H1 (cell line): Measurements from ENCODE around the gene LGALS3. TPM values are rescaled to one million over a fixed set of nuclear protein-coding genes. Genes with fewer than 3 reads are reported as not detected.

ENCODE experiments used
- EP300 ChIP-seq, 2 experiments: IDR thresholded peaks; 1 replicate in 1 of 2; 2 replicates in 1 of 2; pipeline ENCODE4 v1.6.1; 2011 to 2012; ENCODE audit warnings: low read depth in 2 of 2, low read length in 2 of 2, mild to moderate bottlenecking in 2 of 2, borderline replicate concordance in 1 of 2, inconsistent platforms in 1 of 2, moderate library complexity in 1 of 2
- PHF8 ChIP-seq: fragments of 200-600 bp; sonication (generic); conservative IDR thresholded peaks from 2 replicates; pipeline ENCODE4 v1.7.1; 2012; ENCODE audit warnings: low read depth, mild to moderate bottlenecking, inconsistent platforms, low read length, moderate library complexity
- RAD21 ChIP-seq, 2 experiments: IDR thresholded peaks in 1 of 2; conservative IDR thresholded peaks in 1 of 2; 2 replicates each; pipeline ENCODE4 v1.6.1; 2011; ENCODE audit warnings: low read depth in 2 of 2, low read length in 2 of 2, improper control_type of control experiment in 1 of 2, inconsistent platforms in 1 of 2, mild to moderate bottlenecking in 1 of 2, moderate library complexity in 1 of 2
- SAP30 ChIP-seq: fragments of 300-600 bp; sonication (generic); IDR thresholded peaks from 2 replicates; pipeline ENCODE4 v1.7.1; 2012; ENCODE audit warnings: low read length, moderate library complexity, mild to moderate bottlenecking, inconsistent platforms; ENCODE audit not compliant: insufficient read depth, insufficient replicate concordance
- TEAD4 ChIP-seq: IDR thresholded peaks from 2 replicates; pipeline ENCODE4 v1.6.1; 2012; ENCODE audit warnings: low read depth, low read length, inconsistent platforms, mixed read lengths
- polyA plus RNA-seq, 7 experiments: library from polyadenylated mRNA; depleted of rRNA in 3 of 7; stranded (reverse) in 5 of 7; unstranded in 2 of 7; fragments of >200 nt in 5 of 7; fragments of 200-250 nt in 2 of 7; gene quantifications; 1 replicate in 5 of 7; 2 replicates in 1 of 7; 4 replicates in 1 of 7; pipeline versions ENCODE4 v1.2.1 to v1.2.3, GENCODE V29; 2011 to 2013; ENCODE audit warnings: missing spikeins in 2 of 7, mixed read lengths in 2 of 7
- total RNA-seq: library from RNA; stranded (reverse); fragmentation: NEBNext Ultra II Directional; extraction: Animal tissue kit (Norgen Biotek cat#: 25700); gene quantifications from 2 replicates; pipeline ENCODE4 v1.2.1, GENCODE V29; 2021

LGALS3 gene
- total and polyA plus RNA-seq, 2 of the 8 experiments (the other 6 are each of a cell fraction or from before 2014, with no cell fraction given), result 9.7 to 14.5 TPM

GRCh38 chr14:55136241-55136640, 7.2 kb downstream of the LGALS3 start (continued):
- TF ChIP-seq PHF8 (no peak), TEAD4 (no peak), RAD21 (IDR thresholded peaks at IDR 0.05 in 1 of 2, conservative IDR thresholded peaks at IDR 0.05 in 1 of 2; ENCODE audit: low read depth in 2 of 2, low read length in 2 of 2) (no peak), SAP30 (no peak), EP300 (IDR thresholded peaks at IDR 0.05; ENCODE audit: borderline replicate concordance in 1 of 2, low read depth in 2 of 2, low read length in 2 of 2) (no peak)
